HG02642 (cell line): ENCODE measurements around the gene GNAS-AS1.

Experiments used
- ATAC-seq: cut with Tn5 transposase; IDR thresholded peaks from one replicate; pipeline ENCODE4 v1.9.1; 2021; ENCODE audit warnings: mild to moderate bottlenecking; ENCODE audit not compliant: unreplicated experiment, poor library complexity

Gene GNAS-AS1

GRCh38 chr20:58788896-58789544, 61.7 kb downstream of the GNAS-AS1 start:
- ATAC-seq, result no peak

- ATAC-seq, result no peak
These were observed 63.3 kb downstream of the GNAS-AS1 start for GRCh38 chr20:58787211-58788005.

GRCh38 chr20:58784321-58785074, 66.2 kb downstream of the GNAS-AS1 start:
- ATAC-seq, result no peak

DNA sequence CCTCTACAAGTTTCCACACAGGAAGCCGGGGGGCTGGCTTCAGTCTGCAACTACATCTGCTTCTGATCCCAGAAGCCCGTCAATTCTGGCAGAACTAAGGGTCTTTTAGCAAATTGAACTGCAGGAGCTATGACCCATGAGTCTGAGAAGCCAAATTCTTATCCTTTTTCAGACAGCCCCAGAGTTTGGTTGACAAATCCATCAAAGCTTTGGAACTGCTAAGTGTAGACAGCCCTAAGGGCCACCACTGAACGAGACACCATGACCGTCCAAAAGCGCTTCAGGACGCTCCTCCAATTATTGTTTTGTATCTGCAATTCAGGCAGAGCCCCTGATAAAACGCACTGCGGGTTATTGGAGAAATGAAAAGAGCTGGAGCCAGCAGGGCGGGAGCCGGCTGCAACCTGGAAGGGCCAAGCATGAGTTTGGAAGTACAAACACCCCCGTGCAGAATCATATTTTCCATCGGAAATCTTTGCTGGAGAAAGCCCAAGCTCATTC, 67.1 kb downstream of the GNAS-AS1 start:
- no peak for ATAC-seq

DNA sequence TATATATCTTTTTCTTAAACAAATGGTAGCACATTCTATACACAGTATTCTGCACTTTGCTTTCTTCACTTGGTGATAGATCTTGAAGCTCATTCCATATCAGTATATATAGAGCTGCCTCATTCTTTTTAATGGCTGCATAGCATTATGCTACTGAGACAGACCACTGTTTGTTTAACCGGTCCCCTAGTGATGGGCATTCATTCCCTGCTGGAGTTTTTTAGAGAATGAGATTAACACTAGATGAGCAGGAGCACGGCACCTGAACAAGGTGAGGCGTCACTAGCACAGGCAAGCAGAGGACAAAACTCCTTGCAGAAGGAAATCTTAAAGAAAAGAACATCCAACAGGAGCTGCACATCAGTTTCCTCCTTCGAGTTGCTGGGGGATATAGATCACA, 69.6 kb downstream of the GNAS-AS1 start:
- no peak for ATAC-seq

DNA sequence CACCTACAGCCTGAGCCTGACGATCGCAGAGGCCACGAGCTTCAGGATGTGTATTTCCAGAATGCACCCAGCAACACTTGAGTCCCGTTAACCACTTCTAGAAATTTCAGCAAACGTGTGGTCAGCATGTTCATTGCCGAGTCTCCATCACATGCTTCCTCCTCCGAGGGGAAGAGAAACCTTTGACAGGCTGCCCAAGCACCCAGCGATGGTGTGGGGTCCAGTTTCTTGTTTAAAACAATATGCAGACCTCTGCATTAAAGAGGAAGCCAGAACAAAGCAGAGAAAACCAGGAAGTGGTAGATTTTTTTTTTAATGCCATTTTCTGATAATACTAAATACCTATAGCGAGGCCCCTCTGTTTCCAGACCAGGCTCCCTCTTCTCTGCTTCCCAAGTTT, 71.9 kb downstream of the GNAS-AS1 start:
- no peak for ATAC-seq

- no peak for ATAC-seq
These were observed 73.0 kb downstream of the GNAS-AS1 start for GRCh38 chr20:58777657-58778056.

- no peak for ATAC-seq
These were observed 74.6 kb downstream of the GNAS-AS1 start for GRCh38 chr20:58776109-58776508.

GRCh38 chr20:58775371-58775770, 75.3 kb downstream of the GNAS-AS1 start:
- ATAC-seq, result no peak

- no peak for ATAC-seq
These were observed 75.9 kb downstream of the GNAS-AS1 start for GRCh38 chr20:58774667-58775263.

DNA sequence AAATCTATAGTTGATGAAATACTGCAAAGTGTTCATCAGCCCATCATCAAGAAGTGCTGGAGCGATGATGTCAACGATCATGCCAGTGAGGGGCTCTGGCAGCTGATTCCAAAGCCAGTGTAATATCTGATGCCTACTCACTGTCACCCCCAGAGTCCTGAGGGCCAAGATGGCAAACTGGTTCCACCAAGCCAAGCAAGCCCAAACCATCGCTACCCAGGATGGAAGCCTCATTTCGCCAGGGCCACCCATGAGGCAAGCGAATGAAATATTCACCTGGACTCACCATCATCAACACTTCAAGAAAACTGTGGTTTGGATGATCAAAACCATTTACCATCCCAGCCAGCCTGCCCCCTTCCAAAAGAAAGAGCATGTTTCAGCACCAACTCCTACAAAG, 76.5 kb downstream of the GNAS-AS1 start:
- no peak for ATAC-seq

DNA sequence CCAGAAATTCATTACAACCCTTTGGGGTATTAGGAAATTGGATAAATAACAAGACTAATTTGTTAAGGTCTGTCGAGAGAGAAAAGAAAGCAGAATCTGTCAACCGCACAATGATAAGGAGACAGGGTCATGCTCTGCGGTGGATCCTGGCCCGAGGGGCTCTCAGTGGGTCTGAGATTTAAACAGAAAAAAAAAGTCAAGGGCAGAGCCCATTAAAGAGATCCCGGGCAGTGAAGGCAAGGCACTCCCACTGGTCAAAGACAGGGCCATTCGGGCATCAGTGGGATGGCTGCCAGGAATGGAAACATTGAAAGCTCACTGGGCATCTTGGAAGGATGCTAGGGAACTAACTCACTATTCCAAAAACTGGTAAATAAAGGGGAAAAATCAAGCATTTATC, 77.9 kb downstream of the GNAS-AS1 start:
- ATAC-seq, result no peak
